ENCODE measurements around the gene IL22.

DNA sequence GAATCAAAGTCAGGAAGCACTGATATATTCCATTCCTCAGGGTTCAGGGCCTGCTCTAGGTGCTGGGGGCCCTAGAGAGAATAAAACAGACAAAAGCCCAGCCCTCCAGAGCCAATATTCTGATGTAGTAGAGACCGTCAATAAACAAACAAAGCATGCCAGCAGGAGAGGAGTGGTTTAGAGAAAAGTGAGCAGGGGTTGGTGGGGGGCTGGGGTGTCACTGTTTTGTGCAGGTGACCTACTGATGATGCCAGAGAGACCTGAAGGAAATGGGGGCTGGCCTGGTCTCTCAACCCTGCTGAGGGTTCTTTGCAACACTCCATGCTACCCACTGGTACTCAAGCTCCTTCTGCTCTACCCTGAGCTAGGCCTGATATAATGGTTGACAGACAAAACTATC is 54.3 kb downstream of the IL22 start:
- TF ChIP-seq, protein P1, sequence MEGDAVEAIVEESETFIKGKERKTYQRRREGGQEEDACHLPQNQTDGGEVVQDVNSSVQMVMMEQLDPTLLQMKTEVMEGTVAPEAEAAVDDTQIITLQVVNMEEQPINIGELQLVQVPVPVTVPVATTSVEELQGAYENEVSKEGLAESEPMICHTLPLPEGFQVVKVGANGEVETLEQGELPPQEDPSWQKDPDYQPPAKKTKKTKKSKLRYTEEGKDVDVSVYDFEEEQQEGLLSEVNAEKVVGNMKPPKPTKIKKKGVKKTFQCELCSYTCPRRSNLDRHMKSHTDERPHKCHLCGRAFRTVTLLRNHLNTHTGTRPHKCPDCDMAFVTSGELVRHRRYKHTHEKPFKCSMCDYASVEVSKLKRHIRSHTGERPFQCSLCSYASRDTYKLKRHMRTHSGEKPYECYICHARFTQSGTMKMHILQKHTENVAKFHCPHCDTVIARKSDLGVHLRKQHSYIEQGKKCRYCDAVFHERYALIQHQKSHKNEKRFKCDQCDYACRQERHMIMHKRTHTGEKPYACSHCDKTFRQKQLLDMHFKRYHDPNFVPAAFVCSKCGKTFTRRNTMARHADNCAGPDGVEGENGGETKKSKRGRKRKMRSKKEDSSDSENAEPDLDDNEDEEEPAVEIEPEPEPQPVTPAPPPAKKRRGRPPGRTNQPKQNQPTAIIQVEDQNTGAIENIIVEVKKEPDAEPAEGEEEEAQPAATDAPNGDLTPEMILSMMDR (IDR thresholded peaks at IDR 0.05; ENCODE audit: insufficient read depth, low read depth, low read length) = no peak
- TF ChIP-seq EZH2 (IDR thresholded peaks at IDR 0.05; ENCODE audit: insufficient read depth, low read length) = no peak
